ENCODE measurements around the gene YDJC. TPM values are rescaled to one million over a fixed set of nuclear protein-coding genes. Genes with fewer than 3 reads are reported as not detected.

Gene YDJC
- total and polyA plus RNA-seq, 2 donors (not counting 1 experiment from before 2014, with no cell fraction given) = 48.8 to 82.8 TPM

- no peak overlapping the region for H3K27ac ChIP-seq (ENCODE audit: low read length in 2 of 2)
- H4K20me1 ChIP-seq (ENCODE audit: control insufficient read depth, insufficient read depth, low read length, poor library complexity, severe bottlenecking) = peaks cover 90% of the 10 kb centered on the region
- TF ChIP-seq EZH2 (IDR thresholded peaks at IDR 0.05; ENCODE audit: borderline replicate concordance, insufficient read depth, low read depth, low read length, poor library complexity, severe bottlenecking) = no peak
- TF ChIP-seq, protein P1, sequence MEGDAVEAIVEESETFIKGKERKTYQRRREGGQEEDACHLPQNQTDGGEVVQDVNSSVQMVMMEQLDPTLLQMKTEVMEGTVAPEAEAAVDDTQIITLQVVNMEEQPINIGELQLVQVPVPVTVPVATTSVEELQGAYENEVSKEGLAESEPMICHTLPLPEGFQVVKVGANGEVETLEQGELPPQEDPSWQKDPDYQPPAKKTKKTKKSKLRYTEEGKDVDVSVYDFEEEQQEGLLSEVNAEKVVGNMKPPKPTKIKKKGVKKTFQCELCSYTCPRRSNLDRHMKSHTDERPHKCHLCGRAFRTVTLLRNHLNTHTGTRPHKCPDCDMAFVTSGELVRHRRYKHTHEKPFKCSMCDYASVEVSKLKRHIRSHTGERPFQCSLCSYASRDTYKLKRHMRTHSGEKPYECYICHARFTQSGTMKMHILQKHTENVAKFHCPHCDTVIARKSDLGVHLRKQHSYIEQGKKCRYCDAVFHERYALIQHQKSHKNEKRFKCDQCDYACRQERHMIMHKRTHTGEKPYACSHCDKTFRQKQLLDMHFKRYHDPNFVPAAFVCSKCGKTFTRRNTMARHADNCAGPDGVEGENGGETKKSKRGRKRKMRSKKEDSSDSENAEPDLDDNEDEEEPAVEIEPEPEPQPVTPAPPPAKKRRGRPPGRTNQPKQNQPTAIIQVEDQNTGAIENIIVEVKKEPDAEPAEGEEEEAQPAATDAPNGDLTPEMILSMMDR (IDR thresholded peaks at IDR 0.05) = no peak
- peaks cover 4 to 9% of the 10 kb centered on the region in 2 donors for H3K4me1 ChIP-seq (ENCODE audit: control insufficient read depth in 2 of 2, insufficient read depth in 2 of 2, low read length in 2 of 2)
- intact Hi-C loops (cut with micrococcal nuclease) = no loop called here
- Mint-ChIP-seq H3K27me3 (no peaks in the 10 kb centered on the region), H3K4me1 (peaks cover 27% of the 10 kb centered on the region), H3K4me3 (no peak overlapping the region), H3K27ac (no peak overlapping the region), H3K9me3 (ENCODE audit: insufficient read depth) (no peaks in the 10 kb centered on the region)
- H3K79me2 ChIP-seq (ENCODE audit: control insufficient read depth, insufficient read depth, low read length) = peaks cover 99% of the 10 kb centered on the region
- peaks cover 3 to 23% of the 10 kb centered on the region in 2 experiments for H3K36me3 ChIP-seq (replicated peaks in 1 of 2; ENCODE audit: control extremely low read depth in 1 of 2, control insufficient read depth in 1 of 2, extremely low read depth in 1 of 2, insufficient read depth in 2 of 2, low read length in 1 of 2)
- 100% methylated on average over 2 of the region's 7 CpGs for WGBS (ENCODE audit: insufficient coverage)
- ChIA-PET CTCF (interaction anchor here (0.9 kb wide), 1 partner anchor 11 kb away, joined by 3 read pairs; no protein-coding TSS in a partner anchor), POLR2A (no interaction called here)
- H3K9me3 ChIP-seq (ENCODE audit: control extremely low read depth in 1 of 3, control insufficient read depth in 2 of 3, insufficient read depth in 1 of 3, low read length in 2 of 3) = no peaks in the 10 kb centered on the region
- no peak overlapping the region for H3K4me3 ChIP-seq (ENCODE audit: control extremely low read depth in 1 of 5, extremely low read depth in 1 of 5, insufficient read depth in 1 of 5, low read depth in 2 of 5, low read length in 4 of 5)
- ATAC-seq (ENCODE audit: low read depth) (no peak), DNase-seq (no peak)
- H3K9ac ChIP-seq (ENCODE audit: low read length) = no peak overlapping the region
- H2AFZ ChIP-seq (ENCODE audit: insufficient read depth, low read depth, low read length, poor library complexity, severe bottlenecking) = no peak overlapping the region
- no peaks in the 10 kb centered on the region for H3K27me3 ChIP-seq (replicated peaks in 1 of 4; ENCODE audit: control extremely low read depth in 1 of 4, control insufficient read depth in 3 of 4, insufficient read depth in 4 of 4, low read length in 3 of 4)
- no peak overlapping the region for H3K4me2 ChIP-seq (replicated peaks; ENCODE audit: low read depth, low read length, poor library complexity, severe bottlenecking)
Observed at GRCh38 chr22:21605887-21606564, 23.8 kb downstream of the YDJC start.

- peaks cover 1 to 24% of the 10 kb centered on the region in 2 experiments for H3K36me3 ChIP-seq (replicated peaks in 1 of 2; ENCODE audit: control extremely low read depth in 1 of 2, control insufficient read depth in 1 of 2, extremely low read depth in 1 of 2, insufficient read depth in 2 of 2, low read length in 1 of 2)
- no peaks in the 10 kb centered on the region for H3K9me3 ChIP-seq (ENCODE audit: control extremely low read depth in 1 of 3, control insufficient read depth in 2 of 3, insufficient read depth in 1 of 3, low read length in 2 of 3)
- Mint-ChIP-seq H3K4me1 (peaks cover 36% of the 10 kb centered on the region), H3K4me3 (no peak overlapping the region), H3K9me3 (ENCODE audit: insufficient read depth) (no peaks in the 10 kb centered on the region), H3K27ac (no peak overlapping the region), H3K27me3 (no peaks in the 10 kb centered on the region)
- peaks cover 4 to 11% of the 10 kb centered on the region in 2 donors for H3K4me1 ChIP-seq (ENCODE audit: control insufficient read depth in 2 of 2, insufficient read depth in 2 of 2, low read length in 2 of 2)
- H2AFZ ChIP-seq (ENCODE audit: insufficient read depth, low read depth, low read length, poor library complexity, severe bottlenecking) = no peak overlapping the region
- WGBS (ENCODE audit: insufficient coverage) = 91% methylated on average over 8 of the region's 9 CpGs
- H4K20me1 ChIP-seq (ENCODE audit: control insufficient read depth, insufficient read depth, low read length, poor library complexity, severe bottlenecking) = peaks cover 90% of the 10 kb centered on the region
- peaks cover 99% of the 10 kb centered on the region for H3K79me2 ChIP-seq (ENCODE audit: control insufficient read depth, insufficient read depth, low read length)
- ChIA-PET CTCF (interaction anchor here (0.6 kb wide), 2 partner anchors 22 to 45 kb away, joined by 3 to 5 read pairs; no protein-coding TSS in a partner anchor), POLR2A (interaction anchor here (0.7 kb wide), 1 partner anchor 13 kb away, joined by 5 read pairs; no protein-coding TSS in a partner anchor)
- no peak overlapping the region for H3K4me3 ChIP-seq (ENCODE audit: control extremely low read depth in 1 of 5, extremely low read depth in 1 of 5, insufficient read depth in 1 of 5, low read depth in 2 of 5, low read length in 4 of 5)
- intact Hi-C loops (cut with micrococcal nuclease) = no loop called here
- ATAC-seq (ENCODE audit: low read depth) = no peak
- TF ChIP-seq, protein P1 (IDR thresholded peaks at IDR 0.05) = no peak
- no peak for TF ChIP-seq EZH2 (IDR thresholded peaks at IDR 0.05; ENCODE audit: borderline replicate concordance, insufficient read depth, low read depth, low read length, poor library complexity, severe bottlenecking)
- H3K27ac ChIP-seq (ENCODE audit: low read length in 2 of 2) = no peak overlapping the region
- no peak for DNase-seq
- no peaks in the 10 kb centered on the region for H3K27me3 ChIP-seq (replicated peaks in 1 of 4; ENCODE audit: control extremely low read depth in 1 of 4, control insufficient read depth in 3 of 4, insufficient read depth in 4 of 4, low read length in 3 of 4)
- no peak overlapping the region for H3K9ac ChIP-seq (ENCODE audit: low read length)
- H3K4me2 ChIP-seq (replicated peaks; ENCODE audit: low read depth, low read length, poor library complexity, severe bottlenecking) = no peak overlapping the region
Observed at GRCh38 chr22:21603973-21604372, 25.8 kb downstream of the YDJC start.
